Measurements from ENCODE around the gene TBC1D19.
"Not testable (repeated sequence)": the region's sequence is repeated elsewhere in the genome, so short reads cannot be mapped to it uniquely, and the experiment has no call there.

The TBC1D19 gene, protein sequence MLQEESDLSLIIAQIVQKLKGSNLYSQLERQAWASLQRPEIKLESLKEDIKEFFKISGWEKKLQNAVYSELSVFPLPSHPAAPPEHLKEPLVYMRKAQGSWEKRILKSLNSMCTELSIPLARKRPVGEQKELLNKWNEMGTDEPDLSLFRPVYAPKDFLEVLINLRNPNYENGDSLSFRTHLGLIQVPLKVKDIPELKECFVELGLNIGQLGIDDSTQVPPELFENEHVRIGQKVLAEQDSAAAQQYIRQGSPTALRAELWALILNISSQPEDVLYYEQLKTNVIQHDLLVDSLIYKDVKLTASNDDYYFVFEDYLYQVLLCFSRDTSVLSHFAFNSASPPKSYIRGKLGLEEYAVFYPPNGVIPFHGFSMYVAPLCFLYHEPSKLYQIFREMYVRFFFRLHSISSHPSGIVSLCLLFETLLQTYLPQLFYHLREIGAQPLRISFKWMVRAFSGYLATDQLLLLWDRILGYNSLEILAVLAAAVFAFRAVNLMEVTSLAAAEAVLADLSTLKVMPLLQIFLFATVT

DNA sequence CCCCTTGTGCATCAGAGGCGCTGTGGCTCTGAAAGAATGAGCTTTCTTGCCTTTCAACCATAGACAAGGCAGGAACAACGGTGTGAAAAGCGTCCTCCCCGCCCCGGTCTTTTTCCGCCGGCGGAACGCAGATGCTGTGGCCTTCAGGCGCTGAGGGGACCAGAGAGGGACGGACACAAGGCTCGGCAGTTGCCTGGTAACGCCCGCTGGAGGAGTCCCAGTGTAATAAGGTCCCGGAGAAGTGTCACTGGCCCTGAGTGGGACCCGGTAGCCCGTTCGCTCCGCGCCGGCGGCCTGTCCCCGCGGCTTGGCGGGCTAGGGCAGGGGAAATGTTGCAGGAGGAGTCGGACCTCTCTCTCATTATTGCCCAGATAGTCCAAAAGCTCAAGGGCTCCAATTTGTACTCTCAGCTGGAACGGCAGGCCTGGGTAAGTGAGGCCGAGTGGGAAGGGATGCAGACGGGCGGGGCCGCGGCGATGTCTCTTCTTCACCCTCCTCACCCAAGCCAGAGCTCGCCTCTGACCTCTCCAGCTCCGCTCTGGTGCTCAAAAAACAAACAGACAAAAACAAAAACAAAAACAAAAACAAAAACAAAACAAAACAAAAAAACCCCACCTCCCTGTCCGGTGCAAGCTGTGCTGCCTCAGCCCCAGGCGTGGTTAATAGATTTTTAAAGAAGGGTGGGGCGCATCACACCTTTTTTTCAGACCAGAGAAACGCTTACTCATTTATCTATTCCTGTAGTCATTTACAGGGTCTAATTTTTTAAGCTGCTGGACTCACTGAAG, at the start of gene TBC1D19:
Gene TBC1D19, plus strand, starts transcription at position 220 of the 788 bp plus-strand sequence. Its CDS starts 110 bp downstream, at position 330.
- H3K9ac ChIP-seq (ENCODE audit: low read length in 2 of 2), result peak within 1 kb of the TSS; percentile 66 to 69
- peak within 1 kb of the TSS; percentile 68 for H3K27ac ChIP-seq (ENCODE audit: low read length)
- no peaks in the 10 kb centered on the region for H3K27me3 ChIP-seq (ENCODE audit: control insufficient read depth in 1 of 2, insufficient read depth in 2 of 2, low read length in 2 of 2)
- H3K36me3 ChIP-seq (ENCODE audit: control insufficient read depth in 2 of 2, insufficient read depth in 2 of 2, low read length in 2 of 2), result no peaks in the 10 kb centered on the region
- no peaks in the 10 kb centered on the region for H3K9me3 ChIP-seq (ENCODE audit: control insufficient read depth in 2 of 2, low read length in 2 of 2)
- peaks cover 4% of the 10 kb centered on the region for H3K4me1 ChIP-seq (ENCODE audit: control insufficient read depth, insufficient read depth, low read length)
- peak within 1 kb of the TSS; percentile 73 to 96 for H3K4me3 ChIP-seq (ENCODE audit: low read length in 2 of 2)

DNA sequence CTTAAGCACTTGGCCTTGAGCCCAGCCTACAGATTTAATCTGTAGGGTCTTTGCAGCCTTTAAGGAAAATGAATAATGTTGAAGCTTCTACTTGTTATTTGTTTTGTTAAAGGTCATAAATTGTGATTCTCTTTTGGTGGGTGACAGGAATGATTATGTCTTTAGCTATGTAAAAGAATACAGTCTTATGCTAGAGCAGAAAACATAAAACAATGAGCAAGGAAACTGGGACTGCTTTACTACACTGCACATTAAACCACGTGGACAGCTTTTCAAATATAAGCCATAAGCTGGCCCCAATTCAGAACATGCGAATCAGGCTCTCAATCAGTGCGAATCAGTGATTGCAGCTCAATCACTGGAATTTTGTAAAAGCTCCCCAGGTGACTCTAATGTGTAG, 40.9 kb upstream of the TBC1D19 start:
- H3K4me3 ChIP-seq (ENCODE audit: low read length in 2 of 2), result no peak overlapping the region
- H3K4me1 ChIP-seq (ENCODE audit: control insufficient read depth, insufficient read depth, low read length), result no peaks in the 10 kb centered on the region
- H3K36me3 ChIP-seq (ENCODE audit: control insufficient read depth in 2 of 2, insufficient read depth in 2 of 2, low read length in 2 of 2), result no peaks in the 10 kb centered on the region
- no peak overlapping the region for H3K27ac ChIP-seq (ENCODE audit: low read length)
- no peak overlapping the region for H3K9ac ChIP-seq (ENCODE audit: low read length in 2 of 2)
- no peaks in the 10 kb centered on the region for H3K9me3 ChIP-seq (ENCODE audit: control insufficient read depth in 2 of 2, low read length in 2 of 2)
- H3K27me3 ChIP-seq (ENCODE audit: control insufficient read depth in 1 of 2, insufficient read depth in 2 of 2, low read length in 2 of 2), result no peaks in the 10 kb centered on the region

DNA sequence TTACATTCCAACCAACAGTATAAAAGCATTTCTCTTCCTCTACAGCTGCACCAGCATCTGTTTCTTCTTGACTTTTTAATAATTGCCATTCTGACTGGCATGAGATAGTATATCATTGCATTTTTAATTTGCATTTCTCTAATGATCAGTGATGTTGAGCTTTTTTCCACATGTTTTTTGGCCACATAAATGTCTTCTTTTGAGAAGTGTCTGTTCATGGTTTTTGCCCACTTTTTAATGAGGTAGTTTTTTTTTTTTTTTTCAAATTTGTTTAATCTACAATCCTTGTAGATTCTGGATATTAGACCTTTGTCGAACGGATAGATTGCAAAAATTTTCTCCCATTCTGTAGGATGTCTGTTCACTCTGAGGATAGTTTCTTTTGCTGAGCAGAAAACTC, 39.5 kb upstream of the TBC1D19 start:
- H3K4me1 ChIP-seq (ENCODE audit: control insufficient read depth, insufficient read depth, low read length), result no peaks in the 10 kb centered on the region
- H3K27me3 ChIP-seq (ENCODE audit: control insufficient read depth in 1 of 2, insufficient read depth in 2 of 2, low read length in 2 of 2), result no peaks in the 10 kb centered on the region
- H3K36me3 ChIP-seq (ENCODE audit: control insufficient read depth in 2 of 2, insufficient read depth in 2 of 2, low read length in 2 of 2), result no peaks in the 10 kb centered on the region
- no peak overlapping the region for H3K27ac ChIP-seq (ENCODE audit: low read length)
- H3K9me3 ChIP-seq (ENCODE audit: control insufficient read depth in 2 of 2, low read length in 2 of 2), result no peaks in the 10 kb centered on the region
- no peak overlapping the region for H3K4me3 ChIP-seq (ENCODE audit: low read length in 2 of 2)
- H3K9ac ChIP-seq (ENCODE audit: low read length in 2 of 2), result no peak overlapping the region

DNA sequence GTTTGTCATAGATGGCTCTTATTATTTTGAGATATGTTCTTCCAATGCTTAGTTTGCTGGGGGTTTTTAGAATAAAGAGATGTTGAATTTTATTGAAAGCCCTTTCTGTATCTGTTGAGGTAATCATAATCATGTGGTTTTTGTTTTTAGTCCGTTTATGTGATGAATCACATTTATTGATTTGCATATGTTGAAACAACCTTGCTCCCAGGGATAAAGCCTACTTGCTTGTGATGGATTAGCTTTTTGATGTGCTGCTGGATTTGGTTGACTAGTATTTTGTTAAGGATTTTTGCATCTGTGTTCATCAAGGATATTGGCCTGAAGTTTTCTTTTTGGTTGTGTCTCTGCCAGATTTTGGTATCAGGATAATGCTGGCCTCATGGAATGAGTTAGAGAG, 35.5 kb upstream of the TBC1D19 start:
- H3K9ac ChIP-seq (ENCODE audit: low read length in 2 of 2); H3K4me3 ChIP-seq (ENCODE audit: low read length in 2 of 2); H3K9me3 ChIP-seq (ENCODE audit: control insufficient read depth in 2 of 2, low read length in 2 of 2); H3K4me1 ChIP-seq (ENCODE audit: control insufficient read depth, insufficient read depth, low read length); H3K36me3 ChIP-seq (ENCODE audit: control insufficient read depth in 2 of 2, insufficient read depth in 2 of 2, low read length in 2 of 2); H3K27ac ChIP-seq (ENCODE audit: low read length); H3K27me3 ChIP-seq (ENCODE audit: control insufficient read depth in 1 of 2, insufficient read depth in 2 of 2, low read length in 2 of 2): not testable (repeated sequence)

DNA sequence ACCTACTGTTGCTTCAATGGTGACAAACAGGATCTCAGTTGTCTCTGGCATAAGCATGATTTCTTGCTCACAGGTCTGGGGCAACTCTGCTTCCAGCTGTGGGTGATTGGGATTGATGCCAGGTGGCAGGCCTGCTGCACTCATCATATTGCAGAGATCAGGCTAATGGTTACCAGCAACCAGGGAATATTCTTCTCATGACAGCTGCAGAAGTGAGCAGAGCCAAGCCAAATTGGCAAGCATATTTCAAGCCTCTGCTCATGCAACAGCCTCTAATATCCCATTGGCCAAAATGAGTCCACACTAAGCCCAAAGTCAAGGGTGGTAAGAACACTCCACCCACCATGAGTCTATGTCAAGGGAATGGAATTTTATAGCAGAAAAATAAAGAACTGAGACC, 26.7 kb upstream of the TBC1D19 start:
- H3K9ac ChIP-seq (ENCODE audit: low read length in 2 of 2), result no peak overlapping the region
- no peak overlapping the region for H3K27ac ChIP-seq (ENCODE audit: low read length)
- H3K4me3 ChIP-seq (ENCODE audit: low read length in 2 of 2), result no peak overlapping the region
- no peaks in the 10 kb centered on the region for H3K4me1 ChIP-seq (ENCODE audit: control insufficient read depth, insufficient read depth, low read length)
- H3K27me3 ChIP-seq (ENCODE audit: control insufficient read depth in 1 of 2, insufficient read depth in 2 of 2, low read length in 2 of 2), result no peaks in the 10 kb centered on the region
- no peaks in the 10 kb centered on the region for H3K36me3 ChIP-seq (ENCODE audit: control insufficient read depth in 2 of 2, insufficient read depth in 2 of 2, low read length in 2 of 2)
- H3K9me3 ChIP-seq (ENCODE audit: control insufficient read depth in 2 of 2, low read length in 2 of 2), result no peaks in the 10 kb centered on the region

DNA sequence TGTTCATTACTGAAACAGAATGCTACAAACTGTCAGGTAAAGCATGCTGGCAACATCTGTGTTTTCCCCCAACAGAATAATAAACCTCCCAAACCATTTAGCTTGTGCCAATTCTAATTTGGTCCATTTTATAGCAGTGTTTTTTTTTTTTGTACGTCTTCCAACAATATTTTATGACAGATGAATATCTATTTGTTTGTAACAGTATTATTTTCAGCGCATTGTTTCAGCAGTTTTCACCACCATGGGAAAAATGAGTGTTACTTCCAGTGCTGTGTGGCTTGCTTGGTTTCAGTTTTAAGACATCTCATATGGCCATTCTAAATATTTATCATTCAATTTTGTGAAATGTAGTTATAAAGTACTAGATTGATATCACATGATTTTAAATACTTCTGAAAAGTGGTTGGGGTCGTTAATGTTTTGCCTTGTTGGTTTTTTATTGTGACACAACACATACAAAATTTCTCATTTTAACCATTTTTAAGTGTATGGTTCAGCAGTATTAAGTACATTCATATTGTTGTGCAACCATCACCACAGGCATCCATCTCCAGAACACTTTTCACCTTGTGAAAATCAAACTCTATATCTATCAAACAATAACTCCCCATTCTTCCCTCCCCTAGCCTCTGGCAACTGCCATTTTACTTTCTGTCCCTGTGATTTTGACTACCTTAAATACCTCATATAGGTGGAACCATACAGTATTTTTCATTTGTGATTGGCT, 25.6 kb upstream of the TBC1D19 start:
- Histone ChIP-seq H3K27me3 (ENCODE audit: control insufficient read depth in 1 of 2, insufficient read depth in 2 of 2, low read length in 2 of 2) (no peaks in the 10 kb centered on the region), H3K9me3 (ENCODE audit: control insufficient read depth in 2 of 2, low read length in 2 of 2) (no peaks in the 10 kb centered on the region), H3K9ac (ENCODE audit: low read length in 2 of 2) (no peak overlapping the region), H3K4me3 (ENCODE audit: low read length in 2 of 2) (no peak overlapping the region), H3K36me3 (ENCODE audit: control insufficient read depth in 2 of 2, insufficient read depth in 2 of 2, low read length in 2 of 2) (no peaks in the 10 kb centered on the region), H3K27ac (ENCODE audit: low read length) (no peak overlapping the region), H3K4me1 (ENCODE audit: control insufficient read depth, insufficient read depth, low read length) (no peaks in the 10 kb centered on the region)

DNA sequence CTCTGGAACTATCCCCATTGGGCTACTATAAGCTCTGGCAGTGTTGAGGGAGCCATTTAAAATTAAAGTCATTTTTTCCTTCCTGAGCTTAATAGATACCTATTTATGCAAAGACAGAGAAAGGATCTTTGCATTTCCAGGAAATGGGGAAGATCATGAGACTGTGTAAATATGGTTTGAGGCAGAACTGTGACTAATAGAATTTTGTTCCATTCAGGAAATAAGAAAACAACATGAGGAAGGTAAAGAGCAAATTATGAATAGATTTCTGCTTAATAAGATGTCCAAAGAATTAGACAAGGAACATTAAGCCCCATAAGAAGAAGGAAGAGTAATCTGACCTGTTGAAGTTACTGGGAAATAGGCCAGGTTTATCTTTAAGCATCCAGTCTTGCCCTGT, 17.8 kb upstream of the TBC1D19 start:
- Histone ChIP-seq H3K27ac (ENCODE audit: low read length) (no peak overlapping the region), H3K4me3 (ENCODE audit: low read length in 2 of 2) (no peak overlapping the region), H3K9me3 (ENCODE audit: control insufficient read depth in 2 of 2, low read length in 2 of 2) (no peaks in the 10 kb centered on the region), H3K36me3 (ENCODE audit: control insufficient read depth in 2 of 2, insufficient read depth in 2 of 2, low read length in 2 of 2) (no peaks in the 10 kb centered on the region), H3K9ac (ENCODE audit: low read length in 2 of 2) (no peak overlapping the region), H3K4me1 (ENCODE audit: control insufficient read depth, insufficient read depth, low read length) (no peaks in the 10 kb centered on the region), H3K27me3 (ENCODE audit: control insufficient read depth in 1 of 2, insufficient read depth in 2 of 2, low read length in 2 of 2) (no peaks in the 10 kb centered on the region)

DNA sequence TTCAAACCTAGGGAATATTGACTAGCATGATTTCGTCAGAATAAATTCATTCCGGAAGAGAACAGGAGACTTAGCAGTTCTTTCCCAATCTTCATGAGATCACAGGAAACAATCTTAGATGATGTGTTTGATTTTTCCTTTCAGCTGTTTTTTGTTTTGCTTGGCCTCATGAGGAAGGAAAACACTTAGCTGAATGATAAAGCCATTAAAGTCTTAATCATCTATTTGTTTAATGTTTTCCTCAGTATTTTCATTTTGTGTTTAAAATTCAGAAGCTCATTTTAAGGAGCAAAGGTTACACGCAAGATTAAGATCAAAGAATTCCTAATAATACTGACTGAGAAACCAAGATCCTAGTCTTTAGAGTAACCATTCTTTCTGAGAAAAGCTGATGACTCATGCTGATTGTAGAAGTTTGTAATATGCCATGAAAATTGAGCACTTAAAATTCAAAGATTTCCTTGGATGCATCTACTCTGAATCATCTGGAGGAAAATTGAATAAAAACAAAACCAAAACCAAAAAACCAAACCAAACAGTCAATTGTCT, 15.4 kb upstream of the TBC1D19 start:
- H3K27ac ChIP-seq (ENCODE audit: low read length), result no peak overlapping the region
- H3K9ac ChIP-seq (ENCODE audit: low read length in 2 of 2), result no peak overlapping the region
- H3K27me3 ChIP-seq (ENCODE audit: control insufficient read depth in 1 of 2, insufficient read depth in 2 of 2, low read length in 2 of 2), result no peaks in the 10 kb centered on the region
- no peaks in the 10 kb centered on the region for H3K36me3 ChIP-seq (ENCODE audit: control insufficient read depth in 2 of 2, insufficient read depth in 2 of 2, low read length in 2 of 2)
- no peaks in the 10 kb centered on the region for H3K4me1 ChIP-seq (ENCODE audit: control insufficient read depth, insufficient read depth, low read length)
- H3K9me3 ChIP-seq (ENCODE audit: control insufficient read depth in 2 of 2, low read length in 2 of 2), result no peaks in the 10 kb centered on the region
- H3K4me3 ChIP-seq (ENCODE audit: low read length in 2 of 2), result no peak overlapping the region

DNA sequence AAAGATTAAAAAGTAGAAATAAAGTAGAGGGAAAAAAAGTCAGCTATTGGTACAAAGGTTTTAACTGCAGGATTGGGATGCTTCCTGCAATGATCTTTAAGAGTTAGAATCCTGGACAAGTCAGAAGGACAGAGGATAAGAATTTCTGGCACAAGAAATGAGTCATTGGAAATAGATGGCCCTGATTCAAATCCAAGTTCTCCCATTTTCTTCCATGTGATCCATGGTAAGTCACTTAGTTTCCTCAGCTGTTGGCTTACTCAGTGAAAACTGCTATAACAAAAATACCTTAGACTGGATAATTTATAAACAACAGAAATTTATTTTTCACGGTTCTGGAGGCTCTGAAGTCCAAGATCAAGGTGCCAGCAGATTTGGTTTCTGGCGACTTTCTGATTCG, 13.3 kb upstream of the TBC1D19 start:
- no peak overlapping the region for H3K9ac ChIP-seq (ENCODE audit: low read length in 2 of 2)
- no peak overlapping the region for H3K27ac ChIP-seq (ENCODE audit: low read length)
- no peaks in the 10 kb centered on the region for H3K27me3 ChIP-seq (ENCODE audit: control insufficient read depth in 1 of 2, insufficient read depth in 2 of 2, low read length in 2 of 2)
- no peaks in the 10 kb centered on the region for H3K4me1 ChIP-seq (ENCODE audit: control insufficient read depth, insufficient read depth, low read length)
- no peaks in the 10 kb centered on the region for H3K36me3 ChIP-seq (ENCODE audit: control insufficient read depth in 2 of 2, insufficient read depth in 2 of 2, low read length in 2 of 2)
- no peak overlapping the region for H3K4me3 ChIP-seq (ENCODE audit: low read length in 2 of 2)
- no peaks in the 10 kb centered on the region for H3K9me3 ChIP-seq (ENCODE audit: control insufficient read depth in 2 of 2, low read length in 2 of 2)

DNA sequence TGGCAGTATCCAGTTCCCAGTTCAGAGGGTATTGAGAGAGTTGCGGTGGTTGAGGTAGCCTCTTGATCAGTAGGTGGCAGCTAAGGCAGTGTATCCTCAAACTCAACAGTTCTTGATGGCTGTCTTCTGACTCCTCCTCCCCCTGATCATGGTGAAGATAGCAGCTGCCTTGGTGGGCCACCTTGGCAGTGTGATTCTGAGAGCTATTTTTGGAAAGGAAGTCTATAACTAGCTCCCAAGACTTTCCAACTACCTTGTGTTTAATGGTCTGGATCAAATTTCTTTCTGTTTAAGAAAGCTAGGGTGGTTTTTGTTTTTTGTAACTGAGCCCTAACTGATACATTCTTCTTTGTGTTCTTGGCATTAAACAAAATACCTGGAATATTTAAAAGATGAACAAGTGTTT, 10.5 kb upstream of the TBC1D19 start:
- no peaks in the 10 kb centered on the region for H3K36me3 ChIP-seq (ENCODE audit: control insufficient read depth in 2 of 2, insufficient read depth in 2 of 2, low read length in 2 of 2)

More for the DNA sequence above, 10.5 kb upstream of the TBC1D19 start:
- Histone ChIP-seq H3K27me3 (ENCODE audit: control insufficient read depth in 1 of 2, insufficient read depth in 2 of 2, low read length in 2 of 2) (peaks cover 0 to 2% of the 10 kb centered on the region in 2 donors), H3K4me1 (ENCODE audit: control insufficient read depth, insufficient read depth, low read length) (peaks cover 6% of the 10 kb centered on the region), H3K27ac (ENCODE audit: low read length) (no peak overlapping the region), H3K9ac (ENCODE audit: low read length in 2 of 2) (no peak overlapping the region), H3K4me3 (ENCODE audit: low read length in 2 of 2) (no peak overlapping the region), H3K9me3 (ENCODE audit: control insufficient read depth in 2 of 2, low read length in 2 of 2) (no peaks in the 10 kb centered on the region)

Measured in stomach smooth muscle (tissue), 2 donors.